Glutamatergic neuron (in vitro differentiated cells): ENCODE data around the gene TCP11. TPM values are rescaled to one million over a fixed set of nuclear protein-coding genes. Genes with fewer than 3 reads are reported as not detected.
A peak's percentile ranks its signal among the peaks of the same experiment; 100 is the strongest.

ENCODE experiments used
- DNase-seq: peaks from one replicate; pipeline ENCODE4 v3.0.0; 2022
- H3K27ac Mint-ChIP-seq: one replicate; pipeline ENCODE4 v1.8.0; 2020; ENCODE audit warnings: mild to moderate bottlenecking, mixed read lengths, inconsistent platforms; ENCODE audit not compliant: unreplicated experiment
- H3K27me3 Mint-ChIP-seq: one replicate; pipeline ENCODE4 v1.8.0; 2020; ENCODE audit warnings: mild to moderate bottlenecking, moderate library complexity, mixed read lengths, inconsistent platforms; ENCODE audit not compliant: unreplicated experiment
- H3K36me3 Mint-ChIP-seq: one replicate; pipeline ENCODE4 v1.8.0; 2020; ENCODE audit warnings: mild to moderate bottlenecking, mixed read lengths, inconsistent platforms; ENCODE audit not compliant: unreplicated experiment
- H3K4me1 Mint-ChIP-seq: one replicate; pipeline ENCODE4 v1.8.0; 2020; ENCODE audit warnings: mild to moderate bottlenecking, low read depth, mixed read lengths, inconsistent platforms; ENCODE audit not compliant: unreplicated experiment
- H3K4me3 Mint-ChIP-seq: one replicate; pipeline ENCODE4 v1.8.0; 2020; ENCODE audit warnings: mild to moderate bottlenecking, mixed read lengths, inconsistent platforms; ENCODE audit not compliant: unreplicated experiment
- H3K9me3 Mint-ChIP-seq: one replicate; pipeline ENCODE4 v1.8.0; 2020; ENCODE audit warnings: mild to moderate bottlenecking, moderate library complexity, mixed read lengths, inconsistent platforms; ENCODE audit not compliant: unreplicated experiment
- total RNA-seq: library from RNA; stranded (reverse); fragmentation: NEBNext Ultra II Directional; extraction: Animal tissue kit (Norgen Biotek cat#: 25700); gene quantifications from one replicate; pipeline ENCODE4 v1.2.1, GENCODE V29; 2021; ENCODE audit not compliant: unreplicated experiment
- TF ChIP-seq, protein P1 (sequence below): fragments of 200-600 bp; sonication (generic); IDR thresholded peaks from one replicate; pipeline ENCODE4 v1.5.0; 2021; ENCODE audit not compliant: partially characterized antibody, unreplicated experiment

The TCP11 gene
- total RNA-seq, 1 donor from 2014 or later: not detected

DNA sequence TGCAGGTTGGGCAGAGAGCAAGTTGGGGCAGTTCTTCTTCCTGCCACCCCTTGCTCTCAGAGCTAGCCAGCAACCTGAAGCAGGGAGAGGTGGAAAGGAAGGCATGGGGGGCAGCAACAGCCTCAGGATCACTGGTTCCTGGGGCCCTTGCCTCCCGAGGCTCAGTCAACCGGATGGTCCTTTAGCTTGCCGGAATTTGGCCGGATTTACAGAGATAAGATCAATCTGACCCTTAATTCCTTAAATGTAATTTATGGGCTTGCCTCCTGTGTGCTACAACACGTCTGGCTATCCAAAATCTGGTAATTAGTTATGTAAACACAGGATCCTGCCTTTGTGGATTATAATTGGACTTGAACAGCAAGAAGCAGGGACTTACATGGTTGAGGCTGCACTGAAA lies 19.5 kb upstream of the TCP11 start:
- Mint-ChIP-seq H3K36me3 (no peaks in the 10 kb centered on the region), H3K27me3 (peaks cover 3% of the 10 kb centered on the region), H3K4me1 (peaks cover 12% of the 10 kb centered on the region), H3K27ac (peak overlapping the region; percentile 67), H3K9me3 (peaks cover 2% of the 10 kb centered on the region), H3K4me3 (no peak overlapping the region)
- no peak for DNase-seq
- TF ChIP-seq, protein P1, sequence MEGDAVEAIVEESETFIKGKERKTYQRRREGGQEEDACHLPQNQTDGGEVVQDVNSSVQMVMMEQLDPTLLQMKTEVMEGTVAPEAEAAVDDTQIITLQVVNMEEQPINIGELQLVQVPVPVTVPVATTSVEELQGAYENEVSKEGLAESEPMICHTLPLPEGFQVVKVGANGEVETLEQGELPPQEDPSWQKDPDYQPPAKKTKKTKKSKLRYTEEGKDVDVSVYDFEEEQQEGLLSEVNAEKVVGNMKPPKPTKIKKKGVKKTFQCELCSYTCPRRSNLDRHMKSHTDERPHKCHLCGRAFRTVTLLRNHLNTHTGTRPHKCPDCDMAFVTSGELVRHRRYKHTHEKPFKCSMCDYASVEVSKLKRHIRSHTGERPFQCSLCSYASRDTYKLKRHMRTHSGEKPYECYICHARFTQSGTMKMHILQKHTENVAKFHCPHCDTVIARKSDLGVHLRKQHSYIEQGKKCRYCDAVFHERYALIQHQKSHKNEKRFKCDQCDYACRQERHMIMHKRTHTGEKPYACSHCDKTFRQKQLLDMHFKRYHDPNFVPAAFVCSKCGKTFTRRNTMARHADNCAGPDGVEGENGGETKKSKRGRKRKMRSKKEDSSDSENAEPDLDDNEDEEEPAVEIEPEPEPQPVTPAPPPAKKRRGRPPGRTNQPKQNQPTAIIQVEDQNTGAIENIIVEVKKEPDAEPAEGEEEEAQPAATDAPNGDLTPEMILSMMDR: no peak

DNA sequence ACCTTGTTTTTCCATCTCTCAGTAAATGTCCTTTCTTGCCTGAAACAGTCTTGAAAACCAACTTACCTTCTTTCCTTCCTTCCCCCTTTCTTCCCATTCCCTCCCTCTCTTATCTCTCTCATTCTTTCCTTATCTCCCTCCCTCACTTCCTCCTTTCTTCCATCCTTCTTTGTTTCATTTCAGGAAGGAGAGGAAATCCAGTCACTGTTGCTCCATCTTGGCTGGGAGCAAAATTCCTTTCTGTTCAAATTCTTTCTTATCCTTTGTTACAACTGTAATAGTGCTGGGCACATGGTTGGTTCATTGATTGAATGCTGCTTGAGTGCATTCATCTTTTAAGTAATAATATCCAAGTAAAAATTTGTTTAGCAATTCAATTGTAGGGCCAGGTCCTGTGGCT lies 17.4 kb upstream of the TCP11 start:
- no peaks in the 10 kb centered on the region for H3K36me3 Mint-ChIP-seq
- DNase-seq: no peak
- peak overlapping the region; percentile 57 for H3K27ac Mint-ChIP-seq
- no peak overlapping the region for H3K4me3 Mint-ChIP-seq
- peaks cover 2% of the 10 kb centered on the region for H3K9me3 Mint-ChIP-seq
- peaks cover 11% of the 10 kb centered on the region for H3K4me1 Mint-ChIP-seq
- peaks cover 3% of the 10 kb centered on the region for H3K27me3 Mint-ChIP-seq
- TF ChIP-seq, protein P1: no peak

DNA sequence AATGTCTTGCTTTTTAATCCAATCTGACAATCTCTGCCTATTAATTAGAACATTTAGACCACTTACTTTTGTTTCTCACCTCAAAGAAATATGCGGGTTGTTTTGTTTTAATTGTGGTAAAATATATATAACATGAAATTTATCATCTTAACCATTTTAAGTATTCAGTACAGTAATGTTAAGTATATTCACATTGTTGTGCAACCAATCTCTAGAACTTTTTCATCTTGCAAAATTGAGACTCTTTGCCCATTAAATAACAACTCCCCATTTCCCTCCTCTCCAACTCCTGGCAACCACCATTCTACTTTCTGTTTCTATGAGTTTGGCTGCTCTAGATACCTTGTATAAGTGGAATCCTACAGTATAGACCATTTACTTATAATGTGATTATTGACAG lies 13.8 kb upstream of the TCP11 start:
- H3K9me3 Mint-ChIP-seq: peaks cover 2% of the 10 kb centered on the region
- no peaks in the 10 kb centered on the region for H3K36me3 Mint-ChIP-seq
- DNase-seq: no peak
- no peaks in the 10 kb centered on the region for H3K4me1 Mint-ChIP-seq
- TF ChIP-seq, protein P1: no peak
- H3K27me3 Mint-ChIP-seq: no peaks in the 10 kb centered on the region
- no peak overlapping the region for H3K4me3 Mint-ChIP-seq
- no peak overlapping the region for H3K27ac Mint-ChIP-seq

DNA sequence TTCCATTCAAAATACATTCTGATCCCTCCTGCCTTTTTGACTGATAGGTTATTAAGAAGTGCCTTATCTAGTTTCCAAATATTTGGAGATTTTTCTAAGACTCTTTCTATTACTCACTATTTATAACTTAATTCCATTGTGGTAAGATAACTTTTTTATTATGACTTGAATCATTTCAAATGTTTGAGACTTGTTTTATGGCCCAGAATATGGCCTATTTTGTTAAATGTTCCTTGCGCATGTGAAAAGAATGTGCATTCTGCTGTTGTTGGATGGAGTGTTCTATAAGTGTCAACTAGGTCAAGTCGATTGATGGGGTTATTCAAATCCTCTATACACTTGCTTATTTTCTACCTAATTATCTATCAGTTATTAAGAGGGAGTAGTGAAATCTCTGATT lies 13.1 kb upstream of the TCP11 start:
- H3K36me3 Mint-ChIP-seq: no peaks in the 10 kb centered on the region
- no peaks in the 10 kb centered on the region for H3K27me3 Mint-ChIP-seq
- DNase-seq: no peak
- TF ChIP-seq, protein P1: no peak
- H3K27ac Mint-ChIP-seq: no peak overlapping the region
- no peaks in the 10 kb centered on the region for H3K4me1 Mint-ChIP-seq
- no peak overlapping the region for H3K4me3 Mint-ChIP-seq
- no peaks in the 10 kb centered on the region for H3K9me3 Mint-ChIP-seq

DNA sequence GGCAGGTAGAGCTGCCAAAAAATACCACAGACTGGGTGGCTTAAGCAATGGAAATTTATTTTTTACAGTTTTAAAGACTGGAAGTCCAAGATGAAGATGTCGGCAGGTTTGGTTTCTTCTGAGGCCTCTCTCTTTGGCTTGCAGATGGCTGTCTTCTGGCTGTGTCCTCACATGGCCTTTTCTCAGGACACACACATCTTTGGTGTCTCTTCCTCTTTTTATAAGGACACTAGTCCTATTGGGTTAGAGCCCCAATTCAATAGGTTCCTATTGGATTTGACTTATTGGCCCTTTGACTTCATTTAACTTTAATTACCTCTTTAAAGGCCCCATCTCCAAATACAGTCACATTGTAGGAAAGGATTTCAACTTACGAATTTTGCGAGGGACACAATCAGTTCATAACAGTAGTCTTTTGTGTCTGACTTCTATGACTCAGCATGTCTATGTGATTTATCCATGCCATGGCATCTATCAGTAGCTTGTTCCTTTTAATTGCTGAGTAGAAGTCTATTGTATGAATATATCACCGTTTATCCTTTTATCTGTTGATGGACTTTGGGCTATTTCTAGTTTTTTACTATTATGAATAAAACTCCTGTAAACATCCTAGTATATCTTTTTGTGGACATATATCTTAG lies 11.0 kb upstream of the TCP11 start:
- Mint-ChIP-seq H3K4me1 (peaks cover 2% of the 10 kb centered on the region), H3K27me3 (no peaks in the 10 kb centered on the region), H3K27ac (no peak overlapping the region), H3K9me3 (no peaks in the 10 kb centered on the region), H3K4me3 (no peak overlapping the region), H3K36me3 (no peaks in the 10 kb centered on the region)
- TF ChIP-seq, protein P1: no peak
- no peak for DNase-seq
